HG03095 (cell line): Measurements from ENCODE around the gene TGM2.

ENCODE experiments used
- ATAC-seq: cut with Tn5 transposase; IDR thresholded peaks from one replicate; pipeline ENCODE4 v1.9.1; 2021; ENCODE audit warnings: moderate library complexity; ENCODE audit not compliant: unreplicated experiment

TGM2 gene

GRCh38 chr20:38165089-38165965 is at the start of gene TGM2:
Gene TGM2, minus strand, starts transcription at chr20:38165270. Its CDS starts 72 bp downstream, at chr20:38165198.
- peak; percentile 71 for ATAC-seq

- no peak for ATAC-seq
Measured at GRCh38 chr20:38214256-38215193, 49.5 kb upstream of the TGM2 start.

- no peak for ATAC-seq
Measured at GRCh38 chr20:38213607-38213940, 48.5 kb upstream of the TGM2 start.

GRCh38 chr20:38212806-38213606 is 47.9 kb upstream of the TGM2 start:
- ATAC-seq, result no peak

- no peak for ATAC-seq
Measured at GRCh38 chr20:38211200-38212097, 46.4 kb upstream of the TGM2 start.

- ATAC-seq, result no peak
Measured at GRCh38 chr20:38210741-38211140, 45.7 kb upstream of the TGM2 start.

- no peak for ATAC-seq
Measured at GRCh38 chr20:38209736-38210405, 44.8 kb upstream of the TGM2 start.

GRCh38 chr20:38209054-38209675 is 44.1 kb upstream of the TGM2 start:
- ATAC-seq, result no peak

- ATAC-seq, result no peak
Measured at GRCh38 chr20:38208523-38208922, 43.5 kb upstream of the TGM2 start.

- no peak for ATAC-seq
Measured at GRCh38 chr20:38208088-38208487, 43.0 kb upstream of the TGM2 start.

GRCh38 chr20:38207621-38208020 is 42.6 kb upstream of the TGM2 start:
- ATAC-seq, result no peak

GRCh38 chr20:38205001-38205400 is 39.9 kb upstream of the TGM2 start:
- no peak for ATAC-seq

- no peak for ATAC-seq
Measured at GRCh38 chr20:38203981-38204357, 38.9 kb upstream of the TGM2 start.

GRCh38 chr20:38203337-38203980 is 38.4 kb upstream of the TGM2 start:
- ATAC-seq, result no peak

- ATAC-seq, result no peak
Measured at GRCh38 chr20:38202982-38203293, 37.9 kb upstream of the TGM2 start.

GRCh38 chr20:38202153-38202981 is 37.3 kb upstream of the TGM2 start:
- no peak for ATAC-seq

GRCh38 chr20:38201356-38201755 is 36.3 kb upstream of the TGM2 start:
- no peak for ATAC-seq

- ATAC-seq, result no peak
Measured at GRCh38 chr20:38200646-38201045, 35.6 kb upstream of the TGM2 start.
